Loucy (cell line): ENCODE data around the gene KIAA0930.

Experiments used
- CTCF ChIP-seq: fragments of 200-600 bp; sonication (generic); conservative IDR thresholded peaks from 2 replicates; pipeline ENCODE4 v1.5.1; 2014; ENCODE audit warnings: mild to moderate bottlenecking, antibody characterized with exemption, low read length
- EZH2phosphoT487 ChIP-seq: fragments of 200-600 bp; IDR thresholded peaks from 2 replicates; pipeline ENCODE4 v1.6.1; 2018; ENCODE audit warnings: antibody characterized with exemption, mild to moderate bottlenecking, moderate library complexity, borderline replicate concordance

GRCh38 chr22:45188779-45189178, 51.9 kb downstream of the KIAA0930 start:
- no peak for TF ChIP-seq CTCF
- no peak for TF ChIP-seq EZH2phosphoT487
